Mesenchymal stem cell (in vitro differentiated cells and primary cell): ENCODE data around the gene KCTD16.

Source experiments
- DNase-seq: peaks from one replicate; pipeline ENCODE4 v3.0.0-alpha.2; 2013
- H2AFZ ChIP-seq: one replicate; pipeline ENCODE4 v1.6.1; 2013; ENCODE audit warnings: low read depth, mild to moderate bottlenecking, control low read depth, inconsistent platforms, low read length, moderate library complexity
- H2AK5ac ChIP-seq: 2 replicates; pipeline ENCODE4 v1.6.1; 2013; ENCODE audit warnings: low read length, moderate library complexity, mild to moderate bottlenecking, inconsistent platforms; ENCODE audit not compliant: severe bottlenecking
- H2BK120ac ChIP-seq: one replicate; pipeline ENCODE4 v1.6.1; 2013; ENCODE audit warnings: low read depth, mild to moderate bottlenecking, inconsistent platforms, low read length, moderate library complexity
- H2BK12ac ChIP-seq, 2 experiments: one replicate each; pipeline ENCODE4 v1.6.1; 2013; ENCODE audit warnings: inconsistent platforms in 2 of 2, low read length in 2 of 2, mild to moderate bottlenecking in 2 of 2, moderate library complexity in 2 of 2, control low read depth in 1 of 2
- H2BK15ac ChIP-seq: one replicate; pipeline ENCODE4 v1.6.1; 2013; ENCODE audit warnings: mild to moderate bottlenecking, low read depth, inconsistent platforms; ENCODE audit not compliant: poor library complexity, severe bottlenecking
- H2BK5ac ChIP-seq: 2 replicates; pipeline ENCODE4 v1.6.1; 2013; ENCODE audit warnings: low read depth, mild to moderate bottlenecking, low read length, control low read depth, inconsistent platforms; ENCODE audit not compliant: poor library complexity, severe bottlenecking
- H3K14ac ChIP-seq, 2 experiments: one replicate each; pipeline ENCODE4 v1.6.1; 2013; ENCODE audit warnings: inconsistent platforms in 2 of 2, low read length in 2 of 2, control low read depth in 1 of 2, mild to moderate bottlenecking in 1 of 2, moderate library complexity in 1 of 2
- H3K18ac ChIP-seq, 2 experiments: one replicate each; pipeline ENCODE4 v1.6.1; 2013; ENCODE audit warnings: inconsistent platforms in 2 of 2, low read length in 2 of 2, control low read depth in 1 of 2, low read depth in 1 of 2, mild to moderate bottlenecking in 1 of 2
- H3K23ac ChIP-seq, 2 experiments: one replicate each; pipeline ENCODE4 v1.6.1; 2013; ENCODE audit warnings: inconsistent platforms in 2 of 2, low read length in 2 of 2, mild to moderate bottlenecking in 2 of 2, moderate library complexity in 2 of 2, control low read depth in 1 of 2
- H3K27ac ChIP-seq: 2 replicates; pipeline ENCODE4 v1.5.1; 2013; ENCODE audit warnings: mild to moderate bottlenecking, moderate library complexity, low read length, control low read depth, inconsistent platforms; ENCODE audit not compliant: poor library complexity, severe bottlenecking
- H3K27me3 ChIP-seq, 2 experiments: 2 replicates each; pipeline versions ENCODE4 v1.6.1 to v1.7.0; 2013; ENCODE audit warnings: low read length in 2 of 2, mild to moderate bottlenecking in 2 of 2, moderate library complexity in 2 of 2, control low read depth in 1 of 2, inconsistent platforms in 1 of 2; ENCODE audit not compliant: control insufficient read depth in 1 of 2, insufficient read depth in 1 of 2
- H3K36me3 ChIP-seq, 2 experiments: 2 replicates each; pipeline versions ENCODE4 v1.6.1 to v1.7.0; 2013; ENCODE audit warnings: low read length in 2 of 2, control low read depth in 1 of 2, inconsistent platforms in 1 of 2, low read depth in 1 of 2, mild to moderate bottlenecking in 1 of 2; ENCODE audit not compliant: insufficient read depth in 2 of 2, control insufficient read depth in 1 of 2
- H3K4ac ChIP-seq, 2 experiments: one replicate each; pipeline ENCODE4 v1.6.1; 2013; ENCODE audit warnings: inconsistent platforms in 2 of 2, low read length in 2 of 2, mild to moderate bottlenecking in 2 of 2, moderate library complexity in 2 of 2, control low read depth in 1 of 2, low read depth in 1 of 2
- H3K4me1 ChIP-seq: 2 replicates; pipeline ENCODE4 v1.6.1; 2013; ENCODE audit warnings: low read depth, low read length, control low read depth; ENCODE audit not compliant: control insufficient read depth, insufficient read depth
- H3K4me2 ChIP-seq: 2 replicates; pipeline ENCODE4 v1.6.1; 2013; ENCODE audit warnings: low read length, mild to moderate bottlenecking, inconsistent platforms; ENCODE audit not compliant: poor library complexity, severe bottlenecking
- H3K4me3 ChIP-seq, 2 experiments: 2 replicates each; pipeline versions ENCODE4 v1.5.1 to v1.7.0; 2013; ENCODE audit warnings: low read length in 2 of 2, mild to moderate bottlenecking in 2 of 2, control low read depth in 1 of 2, low read depth in 1 of 2; ENCODE audit not compliant: insufficient read depth in 1 of 2
- H3K79me1 ChIP-seq: replicated peaks from 2 replicates; pipeline ENCODE4 v1.6.1; 2013; ENCODE audit warnings: mild to moderate bottlenecking, control low read depth, low read length, inconsistent platforms; ENCODE audit not compliant: poor library complexity, severe bottlenecking
- H3K9ac ChIP-seq: 2 replicates; pipeline ENCODE4 v1.7.0; 2013; ENCODE audit warnings: mild to moderate bottlenecking, low read length, moderate library complexity
- H3K9me3 ChIP-seq: 2 replicates; pipeline ENCODE4 v1.7.0; 2013; ENCODE audit warnings: mild to moderate bottlenecking, low read length; ENCODE audit not compliant: control insufficient read depth
- H4K8ac ChIP-seq: one replicate; pipeline ENCODE4 v1.6.1; 2013; ENCODE audit warnings: inconsistent platforms, mild to moderate bottlenecking, low read length, moderate library complexity
- H4K91ac ChIP-seq: one replicate; pipeline ENCODE4 v1.6.1; 2013; ENCODE audit warnings: mild to moderate bottlenecking, low read length, inconsistent platforms
- WGBS: methylation state at CpG from one replicate; pipeline ENCODE4 v1.1.7; 2013; ENCODE audit warnings: mixed read lengths; 5-methylcytosine and 5-hydroxymethylcytosine counted together

Gene KCTD16

DNA sequence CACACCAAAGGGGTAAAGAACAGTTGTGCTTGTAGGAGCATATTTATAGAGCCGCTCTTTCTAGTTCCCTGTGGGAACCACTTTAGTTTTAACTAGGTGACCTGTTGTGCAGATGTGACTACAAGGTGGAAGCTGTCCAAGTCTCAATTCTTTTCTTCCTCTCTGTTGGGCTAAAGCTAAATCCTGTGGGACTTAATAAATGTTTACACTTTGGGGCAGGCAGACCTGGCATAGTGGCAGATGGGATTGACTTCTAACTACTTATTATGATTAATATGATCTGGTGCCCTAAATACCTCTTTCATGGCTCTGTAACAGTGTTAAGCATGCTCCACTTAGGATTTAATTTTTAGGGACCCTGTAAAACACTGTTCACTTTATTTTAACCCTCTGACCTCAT lies 265.3 kb downstream of the KCTD16 start:
- no peak overlapping the region for H2AK5ac ChIP-seq
- H3K4me2 ChIP-seq: no peak overlapping the region
- 89% methylated on average over 1 of the region's 1 CpG for WGBS
- no peaks in the 10 kb centered on the region for H3K36me3 ChIP-seq
- H3K27ac ChIP-seq: no peak overlapping the region
- no peak for DNase-seq
- no peak overlapping the region for H3K9ac ChIP-seq
- H2BK120ac ChIP-seq: no peak overlapping the region
- no peak overlapping the region for H4K91ac ChIP-seq
- no peak overlapping the region for H2AFZ ChIP-seq
- no peak overlapping the region for H3K4ac ChIP-seq
- H4K8ac ChIP-seq: no peak overlapping the region
- H3K79me1 ChIP-seq: no peaks in the 10 kb centered on the region
- H2BK5ac ChIP-seq: no peak overlapping the region
- no peak overlapping the region for H3K18ac ChIP-seq
- no peak overlapping the region for H3K23ac ChIP-seq
- peaks cover 31% of the 10 kb centered on the region for H3K9me3 ChIP-seq
- H3K4me1 ChIP-seq: no peaks in the 10 kb centered on the region
- H3K4me3 ChIP-seq: no peak overlapping the region
- H2BK12ac ChIP-seq: no peak overlapping the region
- H3K27me3 ChIP-seq: no peaks in the 10 kb centered on the region
- H2BK15ac ChIP-seq: no peak overlapping the region
- no peak overlapping the region for H3K14ac ChIP-seq

- H3K18ac ChIP-seq: no peak overlapping the region
- H3K4me2 ChIP-seq: no peak overlapping the region
- no peak overlapping the region for H3K4me3 ChIP-seq
- no peak overlapping the region for H3K27ac ChIP-seq
- DNase-seq: no peak
- no peak overlapping the region for H2AFZ ChIP-seq
- no peak overlapping the region for H2BK120ac ChIP-seq
- H2BK15ac ChIP-seq: no peak overlapping the region
- no peak overlapping the region for H4K91ac ChIP-seq
- H3K14ac ChIP-seq: no peak overlapping the region
- peaks cover 49% of the 10 kb centered on the region for H3K9me3 ChIP-seq
- WGBS: 76% methylated on average over 3 of the region's 4 CpGs
- no peak overlapping the region for H3K23ac ChIP-seq
- no peaks in the 10 kb centered on the region for H3K79me1 ChIP-seq
- no peak overlapping the region for H4K8ac ChIP-seq
- H3K9ac ChIP-seq: no peak overlapping the region
- H2AK5ac ChIP-seq: no peak overlapping the region
- no peaks in the 10 kb centered on the region for H3K27me3 ChIP-seq
- H2BK5ac ChIP-seq: no peak overlapping the region
- H2BK12ac ChIP-seq: no peak overlapping the region
- H3K4ac ChIP-seq: no peak overlapping the region
- no peaks in the 10 kb centered on the region for H3K4me1 ChIP-seq
- H3K36me3 ChIP-seq: no peaks in the 10 kb centered on the region
Measured at GRCh38 chr5:144438237-144438636, 267.6 kb downstream of the KCTD16 start.

- Histone ChIP-seq H3K27me3 (no peaks in the 10 kb centered on the region), H4K91ac (no peak overlapping the region), H2BK120ac (no peak overlapping the region), H2BK5ac (no peak overlapping the region), H2BK15ac (no peak overlapping the region), H3K79me1 (no peaks in the 10 kb centered on the region), H3K14ac (no peak overlapping the region), H3K4me2 (no peak overlapping the region), H3K18ac (no peak overlapping the region), H3K9ac (no peak overlapping the region), H3K4me3 (no peak overlapping the region), H3K4ac (no peak overlapping the region), H2AK5ac (no peak overlapping the region), H3K27ac (no peak overlapping the region), H3K36me3 (no peaks in the 10 kb centered on the region), H3K4me1 (no peaks in the 10 kb centered on the region), H4K8ac (no peak overlapping the region), H3K9me3 (peaks cover 28% of the 10 kb centered on the region), H2AFZ (no peak overlapping the region), H2BK12ac (no peak overlapping the region), H3K23ac (no peak overlapping the region)
- DNase-seq: no peak
- WGBS: 77% methylated on average over 1 of the region's 2 CpGs
Measured at GRCh38 chr5:144448457-144448856, 277.8 kb downstream of the KCTD16 start.

DNA sequence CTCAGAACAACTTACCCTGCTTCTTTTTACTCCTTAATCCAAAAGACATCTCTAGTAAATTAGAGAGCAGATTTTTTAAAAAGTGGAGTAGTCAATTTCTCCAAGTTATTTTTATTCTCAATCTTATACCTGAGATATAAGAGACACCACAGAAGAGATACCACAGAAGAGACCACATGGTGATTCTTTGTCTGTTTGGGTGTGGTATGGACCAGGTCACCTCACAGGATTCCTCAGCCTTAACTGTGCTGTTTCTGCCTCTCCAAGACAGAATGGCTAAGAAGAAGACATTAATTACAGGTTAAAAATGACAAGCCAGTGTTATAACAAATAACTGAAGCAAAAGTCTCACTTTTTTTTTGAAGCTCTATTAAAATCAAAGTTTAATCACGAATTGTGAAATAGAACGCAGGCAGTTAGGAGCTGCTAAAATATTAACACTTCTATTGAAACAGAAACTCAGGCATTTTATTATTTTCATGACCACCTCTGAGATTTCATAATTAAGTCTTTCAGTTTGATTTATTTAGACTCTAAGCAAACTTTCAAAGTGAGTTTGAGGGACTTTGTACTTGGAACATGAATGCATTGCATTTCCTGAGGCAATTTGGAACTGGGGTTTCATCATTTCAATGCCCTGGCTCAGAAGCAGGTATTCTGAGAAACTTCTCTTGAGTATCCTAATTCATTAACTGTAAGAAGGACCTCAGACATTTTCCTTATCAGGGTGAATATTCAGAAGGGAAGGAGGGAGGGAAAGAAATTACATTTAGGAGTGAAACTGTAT lies 280.7 kb downstream of the KCTD16 start:
- Histone ChIP-seq H3K4me3 (no peak overlapping the region), H3K27ac (no peak overlapping the region), H3K4me1 (no peaks in the 10 kb centered on the region), H3K4me2 (no peak overlapping the region), H3K9me3 (peaks cover 14% of the 10 kb centered on the region), H3K79me1 (no peaks in the 10 kb centered on the region), H4K91ac (no peak overlapping the region), H3K18ac (no peak overlapping the region), H3K9ac (no peak overlapping the region), H2BK5ac (no peak overlapping the region), H3K4ac (no peak overlapping the region), H2AFZ (no peak overlapping the region), H3K23ac (no peak overlapping the region), H3K14ac (no peak overlapping the region), H2BK15ac (no peak overlapping the region), H2BK12ac (no peak overlapping the region), H3K36me3 (no peaks in the 10 kb centered on the region), H3K27me3 (no peaks in the 10 kb centered on the region), H2BK120ac (no peak overlapping the region), H4K8ac (no peak overlapping the region), H2AK5ac (no peak overlapping the region)
- no CpG with 5 or more reads among the region's 2 CpGs for WGBS
- no peak for DNase-seq
